COR-L47 (cell line): ENCODE results near the gene TNFRSF11A.

Source experiments
- DNase-seq: peaks from one replicate; lab custom pipeline; 2025; lab: John Stamatoyannopoulos, UW

TNFRSF11A gene

DNA sequence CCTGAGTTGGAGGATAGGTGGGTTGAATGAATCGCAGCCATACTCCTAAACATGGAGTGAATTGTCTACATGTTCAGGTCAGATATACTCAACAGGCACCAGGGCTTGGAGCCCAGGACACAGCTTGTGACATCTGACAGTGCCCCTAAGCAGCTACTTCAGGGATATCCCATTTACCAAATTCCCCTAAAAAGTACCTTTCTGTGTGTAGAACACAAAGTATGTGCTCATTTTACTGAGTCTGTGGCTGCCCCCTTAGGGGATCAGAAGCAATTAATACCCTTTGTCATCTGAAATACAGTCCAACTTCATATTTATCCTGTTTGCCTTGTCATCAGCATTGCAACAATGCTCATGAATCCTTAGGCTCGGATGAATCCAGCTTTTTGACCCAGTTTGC is 20.8 kb downstream of the TNFRSF11A start:
- no peak for DNase-seq

DNA sequence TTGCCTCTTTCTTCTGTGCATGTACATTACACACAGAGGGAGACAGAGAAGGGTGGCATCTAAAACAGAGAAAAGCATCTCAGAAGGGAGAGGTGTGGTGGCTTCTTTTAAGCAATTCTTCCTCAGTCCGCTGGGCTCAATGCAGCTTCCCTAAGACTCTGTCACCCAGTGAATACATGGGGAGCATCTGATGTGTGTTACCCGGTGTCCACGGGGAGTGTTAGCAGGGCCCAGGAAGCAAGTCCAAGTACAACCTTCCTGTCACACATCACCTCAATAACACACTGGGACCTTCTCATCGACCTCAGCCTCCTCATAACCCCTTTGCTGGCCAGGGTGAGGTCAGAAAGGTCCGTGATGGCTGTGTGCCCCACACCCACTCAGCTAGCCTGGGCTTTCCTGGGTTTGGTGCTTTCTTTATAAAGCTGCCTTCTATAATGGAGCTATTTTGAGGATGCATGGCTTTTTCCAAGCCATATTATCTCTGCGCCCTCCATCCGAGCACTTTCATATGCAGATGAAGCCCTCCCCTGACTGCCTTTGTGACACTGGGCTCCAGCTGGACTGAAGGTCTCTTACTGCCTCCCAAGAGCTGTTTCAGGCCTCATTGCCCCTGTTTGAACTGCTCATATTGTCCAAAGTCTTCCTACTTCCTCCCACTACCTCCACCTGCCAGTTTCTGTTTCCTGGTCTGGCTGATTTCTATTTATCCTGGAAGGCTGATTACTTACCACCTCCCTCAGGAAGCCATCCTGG is 21.4 kb downstream of the TNFRSF11A start:
- DNase-seq, result no peak

DNA sequence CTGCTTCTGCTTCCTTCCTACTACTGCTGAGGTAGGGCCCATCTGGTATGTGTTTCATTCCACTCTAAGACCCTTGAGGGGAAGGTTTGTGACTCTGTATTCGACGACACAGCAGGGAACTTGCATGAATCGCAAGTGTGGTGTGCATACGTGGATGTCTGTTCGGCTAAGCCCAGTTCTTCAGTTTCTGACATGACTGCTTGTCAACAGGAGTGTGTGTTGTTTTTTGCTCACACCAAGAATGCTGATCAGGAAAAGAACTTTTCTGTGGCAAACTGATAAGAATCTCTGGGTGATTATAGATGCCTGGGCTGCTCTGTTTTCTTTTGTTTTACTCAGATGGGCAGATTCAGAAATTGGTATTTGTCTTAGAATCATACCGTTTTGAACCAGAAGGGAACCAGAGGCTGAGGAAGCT is 22.0 kb downstream of the TNFRSF11A start:
- no peak for DNase-seq

DNA sequence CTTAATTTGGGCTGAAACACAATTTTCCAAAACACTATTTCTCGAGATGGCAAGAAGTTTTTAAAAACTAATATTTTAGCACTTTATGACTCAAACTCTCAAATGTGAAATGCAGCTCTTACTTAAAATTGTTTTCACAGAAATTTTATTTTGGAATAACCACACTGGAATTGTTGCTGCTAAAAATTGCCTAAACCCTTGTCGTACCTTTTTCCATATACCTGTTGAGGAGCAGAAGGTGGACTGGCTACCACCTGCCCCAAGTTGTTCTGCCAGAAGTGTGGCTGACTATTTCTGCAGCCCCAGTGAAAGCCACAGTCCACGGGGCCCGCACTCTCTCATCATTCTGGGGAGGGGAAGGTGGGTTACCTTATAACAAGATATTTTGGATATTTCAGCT is 23.4 kb downstream of the TNFRSF11A start:
- DNase-seq, result no peak

DNA sequence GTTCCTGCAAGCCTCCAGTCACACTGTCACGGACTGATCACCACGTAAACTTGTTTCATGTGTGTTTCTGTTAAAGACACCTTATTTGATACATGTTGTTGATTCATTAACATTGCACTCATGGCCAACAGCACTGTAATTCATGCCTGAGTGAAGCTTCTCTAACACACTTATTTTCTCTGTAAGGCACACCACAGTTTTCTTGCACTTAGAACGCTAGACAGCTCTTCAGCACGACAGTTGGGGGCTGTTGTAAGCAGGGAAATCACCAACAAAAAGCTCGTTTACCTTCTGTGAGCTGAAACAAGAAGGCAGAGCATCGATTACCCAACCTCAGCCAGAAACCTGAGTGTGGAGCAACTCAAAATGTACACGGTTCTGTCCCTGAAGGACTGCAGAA is 28.1 kb downstream of the TNFRSF11A start:
- DNase-seq, result no peak

DNA sequence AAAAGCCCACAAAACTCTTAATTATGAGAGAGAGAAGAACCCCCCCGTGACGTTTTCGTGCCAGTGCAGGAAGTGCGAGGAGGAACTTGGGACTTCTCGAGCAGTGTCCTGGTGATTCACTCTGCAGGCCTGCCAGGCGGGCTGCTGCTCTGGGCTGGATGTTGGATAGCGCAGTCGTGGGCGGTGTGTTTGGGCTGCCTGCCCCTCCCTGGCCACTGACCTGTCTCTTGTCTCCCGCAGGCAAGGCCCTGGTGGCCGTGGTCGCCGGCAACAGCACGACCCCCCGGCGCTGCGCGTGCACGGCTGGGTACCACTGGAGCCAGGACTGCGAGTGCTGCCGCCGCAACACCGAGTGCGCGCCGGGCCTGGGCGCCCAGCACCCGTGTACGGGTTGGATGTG is 29.0 kb downstream of the TNFRSF11A start:
- DNase-seq, result no peak

DNA sequence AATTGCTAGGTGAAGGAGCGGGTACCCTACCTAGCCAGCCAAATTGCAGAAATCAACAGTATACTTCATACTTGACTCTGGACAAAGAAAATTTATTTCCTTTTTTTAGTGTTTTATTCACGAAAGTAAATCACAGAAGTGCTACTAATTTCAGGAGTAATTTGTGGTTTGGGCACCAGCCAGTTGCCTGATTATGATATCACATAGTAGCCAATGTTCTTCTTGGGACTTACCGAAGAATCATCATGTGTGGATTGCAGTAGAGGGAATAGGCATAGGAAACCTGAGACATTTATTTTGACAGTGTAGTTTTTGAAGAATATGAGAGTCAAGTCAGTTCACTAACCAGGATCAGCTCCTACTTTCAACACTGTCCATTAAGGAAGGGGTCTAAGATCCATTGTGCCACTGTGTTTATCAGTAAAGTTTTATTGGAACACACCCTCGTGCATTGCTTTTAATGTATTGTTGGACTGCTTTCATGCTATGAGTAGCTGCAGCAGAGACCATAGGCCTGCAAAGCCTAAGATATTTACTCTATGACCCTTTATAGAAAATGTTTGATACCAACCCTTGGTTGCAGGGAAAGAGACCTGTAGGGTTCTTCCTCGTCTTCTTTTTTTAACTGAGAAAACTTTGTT is 32.1 kb downstream of the TNFRSF11A start:
- no peak for DNase-seq

DNA sequence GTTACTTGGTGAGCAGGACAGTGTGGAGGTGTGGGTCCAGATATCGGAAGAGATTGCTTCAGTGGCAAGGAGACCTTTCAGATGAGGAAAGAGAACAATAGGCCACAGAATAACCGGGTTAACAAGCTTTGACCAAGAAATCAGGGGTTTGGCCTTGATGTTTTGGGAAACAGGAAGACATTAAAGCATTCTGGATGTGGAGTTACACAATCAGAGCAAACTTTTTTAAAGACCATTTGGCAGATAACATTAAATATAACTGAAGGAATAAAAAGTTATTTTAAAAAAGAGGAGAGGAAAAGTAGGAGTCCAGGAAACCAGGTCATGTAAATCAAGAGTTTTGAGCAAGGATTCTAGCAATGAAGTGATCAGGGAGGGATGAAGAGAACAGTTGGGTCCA is 35.7 kb downstream of the TNFRSF11A start:
- DNase-seq, result no peak

DNA sequence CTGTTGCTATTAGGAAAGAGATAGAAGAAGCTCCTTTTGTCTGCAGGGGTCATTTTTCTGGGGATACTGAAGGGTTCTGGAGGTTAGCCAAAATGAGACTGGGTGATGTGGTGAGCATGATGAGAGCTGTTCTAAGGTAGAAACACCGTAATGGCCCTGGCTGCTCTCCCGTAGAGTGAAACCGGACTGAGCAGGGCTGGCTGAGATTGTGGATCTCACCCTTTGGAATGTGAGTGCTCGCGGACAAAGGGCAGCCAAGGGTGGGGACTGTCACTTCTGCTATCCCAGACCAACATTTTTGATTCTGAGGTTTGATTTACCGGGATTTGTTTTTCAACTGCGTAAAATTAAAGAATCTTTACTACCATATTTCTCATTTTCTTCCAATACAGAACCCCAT is 36.2 kb downstream of the TNFRSF11A start:
- no peak for DNase-seq

DNA sequence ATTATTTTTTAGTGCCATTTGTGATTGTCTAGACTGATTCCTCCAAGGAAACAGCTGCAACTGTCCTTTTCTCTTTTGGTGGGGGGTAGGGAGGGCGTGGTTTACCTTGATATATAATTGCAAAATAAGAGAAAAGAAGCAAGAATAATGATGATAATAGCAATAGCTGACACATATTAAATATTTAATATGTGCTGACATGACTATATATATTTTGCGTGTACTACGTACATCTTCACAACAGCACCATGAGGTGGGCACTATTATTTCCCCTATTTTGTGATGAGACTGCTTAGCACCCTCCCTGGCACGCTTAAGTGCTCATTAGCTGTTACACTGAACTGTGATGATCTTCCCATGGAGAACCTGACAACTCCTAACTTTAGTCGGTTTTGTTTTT is 39.4 kb downstream of the TNFRSF11A start:
- DNase-seq, result no peak

DNA sequence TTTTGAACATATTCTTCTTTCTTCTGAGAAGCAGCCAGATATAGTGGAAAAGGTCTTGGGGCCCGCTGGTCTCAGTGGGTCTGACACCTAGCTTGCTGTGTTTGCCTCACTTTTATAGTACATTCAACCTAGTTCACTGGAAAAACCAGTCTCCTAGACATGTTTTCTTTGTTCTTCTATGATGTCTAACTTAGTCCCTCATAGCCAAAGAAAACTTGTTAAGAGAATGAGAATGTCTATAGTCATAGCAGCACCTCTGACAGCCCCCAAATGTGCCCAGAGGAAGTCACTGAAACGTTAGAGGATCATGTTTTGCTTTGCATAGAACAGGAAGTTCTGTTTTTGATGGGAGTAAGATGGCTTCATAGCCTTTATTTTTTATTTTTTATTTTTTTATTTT is 40.3 kb downstream of the TNFRSF11A start:
- DNase-seq, result no peak

DNA sequence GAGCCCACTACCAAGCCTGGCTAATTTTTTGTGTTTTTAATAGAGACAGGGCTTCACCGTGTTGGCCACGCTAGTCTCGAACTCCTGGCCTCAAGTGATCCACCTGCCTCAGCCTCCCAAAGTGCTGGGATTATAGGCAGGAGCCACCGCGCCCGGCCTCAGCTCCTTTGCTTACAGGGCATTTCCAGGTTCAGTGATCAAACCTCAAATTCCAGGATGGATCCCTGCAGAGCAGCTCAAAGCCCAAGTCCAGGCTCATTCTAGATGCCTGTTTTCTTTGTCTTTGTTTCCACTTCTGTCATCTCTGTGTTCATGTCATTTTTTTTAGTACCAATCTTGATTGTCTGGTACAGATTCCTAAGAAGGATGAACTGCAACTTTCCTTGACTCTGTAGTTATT is 41.9 kb downstream of the TNFRSF11A start:
- no peak for DNase-seq

DNA sequence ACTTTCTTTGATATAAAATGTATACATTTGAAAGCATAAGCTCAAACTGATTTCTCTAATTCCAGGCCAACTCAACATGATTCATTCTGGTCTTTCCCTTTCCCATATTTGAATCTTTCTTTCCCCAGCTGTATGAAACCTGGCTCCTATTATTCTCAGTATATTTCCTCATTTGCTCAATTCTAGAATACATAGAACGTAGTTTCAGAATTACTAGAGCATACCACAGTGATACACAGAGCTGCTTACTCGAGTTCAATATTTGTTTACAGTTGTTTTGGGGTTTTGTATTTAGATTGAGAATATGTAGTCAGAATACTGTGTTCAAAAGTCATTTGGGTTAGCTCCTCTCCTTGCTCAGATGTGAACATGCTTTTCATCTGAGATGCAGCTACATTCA is 43.0 kb downstream of the TNFRSF11A start:
- no peak for DNase-seq

DNA sequence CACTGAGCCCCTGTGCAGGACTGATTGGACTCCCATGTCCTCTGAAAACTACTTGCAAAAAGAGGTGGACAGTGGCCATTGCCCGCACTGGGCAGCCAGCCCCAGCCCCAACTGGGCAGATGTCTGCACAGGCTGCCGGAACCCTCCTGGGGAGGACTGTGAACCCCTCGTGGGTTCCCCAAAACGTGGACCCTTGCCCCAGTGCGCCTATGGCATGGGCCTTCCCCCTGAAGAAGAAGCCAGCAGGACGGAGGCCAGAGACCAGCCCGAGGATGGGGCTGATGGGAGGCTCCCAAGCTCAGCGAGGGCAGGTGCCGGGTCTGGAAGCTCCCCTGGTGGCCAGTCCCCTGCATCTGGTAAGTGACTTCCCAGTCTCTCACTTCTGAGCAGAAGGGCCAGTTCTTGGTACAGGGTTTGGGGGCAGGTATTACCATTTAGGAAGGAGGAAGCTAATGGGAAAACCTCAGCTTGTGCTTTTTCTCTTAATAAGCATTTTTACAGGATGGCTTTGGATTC is 44.1 kb downstream of the TNFRSF11A start:
- DNase-seq, result no peak

DNA sequence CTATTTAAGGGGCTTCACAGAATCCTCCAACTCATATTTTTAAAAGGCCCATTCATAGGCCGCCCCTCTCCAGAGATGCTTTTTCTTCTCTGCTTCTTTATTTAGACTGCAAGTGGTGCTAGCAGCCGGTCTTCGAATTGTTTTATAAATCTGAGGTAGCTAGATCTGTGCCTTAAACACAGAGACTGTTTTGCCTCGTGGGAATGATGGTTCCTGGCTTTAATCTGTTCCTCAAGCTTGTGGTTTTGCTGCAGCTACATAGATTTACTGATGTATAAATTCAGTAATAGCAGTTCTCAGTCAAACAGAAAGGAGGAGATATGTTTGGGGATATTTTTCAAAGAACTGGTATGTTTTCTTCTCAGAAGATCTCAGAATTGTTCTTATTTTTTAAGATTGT is 45.3 kb downstream of the TNFRSF11A start:
- DNase-seq, result no peak

DNA sequence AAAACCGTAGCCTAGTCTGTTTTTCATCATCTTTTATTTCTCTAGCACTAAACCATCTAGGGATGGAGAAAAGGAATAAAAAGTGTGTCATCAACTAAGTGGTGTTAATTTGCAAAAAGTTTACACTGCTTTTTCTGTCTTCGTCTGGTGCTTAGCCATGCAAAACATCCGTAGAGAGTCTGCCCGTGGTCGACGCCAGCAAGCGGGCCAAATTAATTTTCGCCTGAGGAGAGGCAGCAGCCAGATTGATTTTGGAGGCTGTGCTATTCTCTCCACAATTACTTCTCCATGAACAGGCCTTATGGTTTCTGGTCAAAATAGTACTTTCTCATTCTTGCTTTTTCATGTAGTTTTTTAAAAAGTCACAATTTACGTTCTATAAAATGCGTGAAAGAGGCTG is 46.3 kb downstream of the TNFRSF11A start:
- DNase-seq, result no peak

DNA sequence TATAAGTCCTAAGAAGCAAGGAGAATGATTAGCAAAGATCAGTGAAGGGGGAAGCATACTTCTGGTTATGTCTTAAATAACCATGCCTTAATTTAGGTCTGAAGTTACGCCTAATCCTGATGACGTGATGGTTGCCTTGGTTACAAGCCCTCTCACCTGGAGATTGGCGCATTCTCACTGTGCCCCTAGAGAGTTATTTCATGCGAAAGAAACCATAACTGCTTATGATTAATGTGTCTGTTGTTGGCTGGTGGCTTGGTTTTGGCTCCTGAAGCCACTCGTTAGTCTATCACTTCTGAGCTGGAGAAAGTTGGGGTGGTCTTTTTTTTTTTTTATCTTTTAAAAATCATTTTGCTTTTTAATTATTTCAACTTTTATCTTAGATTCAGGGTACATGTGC is 47.0 kb downstream of the TNFRSF11A start:
- DNase-seq, result peak; percentile 58

DNA sequence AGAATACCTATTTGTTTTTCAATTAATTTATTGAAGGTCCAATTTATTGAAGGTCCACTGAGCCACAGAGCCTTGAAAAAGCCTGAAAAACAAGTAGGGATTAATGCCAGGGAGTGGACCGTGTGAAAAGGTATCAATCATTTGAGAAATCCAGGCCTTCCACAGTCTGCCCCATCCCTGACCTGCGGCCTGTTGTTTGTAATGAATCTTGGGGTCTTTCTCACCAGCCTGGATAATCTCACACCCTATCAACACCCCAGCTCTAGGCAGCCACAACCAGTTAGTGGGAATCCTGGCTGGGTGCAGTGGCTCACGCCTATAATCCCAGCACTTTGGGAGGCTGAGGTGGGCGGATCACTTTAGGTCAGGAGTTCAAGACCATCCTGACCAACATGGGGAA is 47.8 kb downstream of the TNFRSF11A start:
- no peak for DNase-seq

DNA sequence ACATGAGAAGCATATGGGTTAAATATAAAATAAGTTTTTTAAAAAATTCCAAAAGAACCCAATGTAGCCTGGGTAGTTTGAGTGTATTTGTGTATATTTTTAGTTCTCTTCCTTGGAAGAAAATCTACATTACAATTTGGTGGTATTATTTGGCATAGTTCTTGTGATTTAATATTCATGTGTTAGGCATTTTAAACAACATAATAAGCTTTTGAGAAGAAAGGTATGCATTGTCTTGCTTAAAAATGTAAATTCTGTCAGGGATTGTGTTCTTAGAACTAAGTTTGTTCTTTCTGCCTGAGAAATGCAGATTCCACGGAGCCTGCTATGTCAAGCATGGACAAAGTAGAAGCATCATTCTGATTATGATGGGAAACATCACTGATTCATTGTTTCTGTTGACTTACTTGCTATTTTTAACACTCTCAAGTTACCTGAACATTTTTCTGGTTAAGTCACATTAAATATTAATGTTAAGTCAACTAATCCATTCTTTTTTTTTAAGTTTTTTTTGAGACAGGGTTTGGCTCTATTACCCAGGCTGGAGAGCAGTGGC is 49.4 kb downstream of the TNFRSF11A start:
- DNase-seq, result no peak

DNA sequence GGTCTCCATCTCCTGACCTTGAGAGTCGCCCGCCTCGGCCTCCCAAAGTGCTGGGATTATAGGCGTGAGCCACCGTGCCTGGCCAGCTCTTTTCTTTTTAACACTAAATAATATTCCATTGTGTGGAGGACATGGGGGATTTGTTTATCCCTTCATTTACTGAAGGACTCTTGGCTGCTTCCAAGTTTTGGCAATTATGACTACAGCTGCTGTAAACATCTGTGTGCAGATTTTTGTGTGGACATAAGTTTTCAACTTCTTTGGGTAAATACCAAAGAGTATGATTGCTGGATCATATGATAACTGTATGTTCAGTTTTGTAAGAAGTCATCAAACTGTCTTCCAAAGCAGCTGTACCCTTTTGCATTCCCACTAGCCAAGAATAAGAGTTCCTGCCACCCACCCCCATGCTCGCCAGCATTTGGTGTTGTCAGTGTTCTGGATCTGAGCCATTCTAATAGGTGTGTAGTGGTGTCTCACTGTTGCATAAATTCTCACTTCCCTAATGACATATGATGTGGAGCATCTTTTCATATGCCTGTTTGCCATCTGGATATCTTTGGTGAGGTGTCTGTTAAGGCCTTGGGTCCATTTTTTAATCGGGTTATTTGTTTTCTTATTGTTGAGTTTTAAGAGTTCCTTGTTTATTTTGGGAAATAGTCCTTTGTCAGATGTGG is 52.2 kb downstream of the TNFRSF11A start:
- DNase-seq, result no peak

DNA sequence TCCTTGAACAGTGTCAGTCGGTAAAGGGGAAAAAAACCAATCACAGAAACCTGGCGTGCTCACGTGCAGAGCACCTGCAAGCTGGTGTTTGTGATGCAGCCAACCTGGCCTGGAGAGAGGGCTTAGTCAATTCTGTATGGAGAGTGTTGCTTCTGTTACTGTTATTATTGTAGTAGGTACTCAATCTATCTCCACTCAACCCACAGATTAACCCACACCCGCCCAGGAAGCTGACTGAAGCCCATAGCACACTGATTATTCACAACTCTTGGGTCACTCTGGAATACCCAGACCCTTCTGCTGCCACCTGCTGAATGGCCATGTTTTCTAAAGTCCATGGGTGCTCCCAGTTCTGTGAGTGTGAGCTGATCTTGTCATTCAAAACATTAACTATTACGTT is 53.9 kb downstream of the TNFRSF11A start:
- DNase-seq, result no peak

DNA sequence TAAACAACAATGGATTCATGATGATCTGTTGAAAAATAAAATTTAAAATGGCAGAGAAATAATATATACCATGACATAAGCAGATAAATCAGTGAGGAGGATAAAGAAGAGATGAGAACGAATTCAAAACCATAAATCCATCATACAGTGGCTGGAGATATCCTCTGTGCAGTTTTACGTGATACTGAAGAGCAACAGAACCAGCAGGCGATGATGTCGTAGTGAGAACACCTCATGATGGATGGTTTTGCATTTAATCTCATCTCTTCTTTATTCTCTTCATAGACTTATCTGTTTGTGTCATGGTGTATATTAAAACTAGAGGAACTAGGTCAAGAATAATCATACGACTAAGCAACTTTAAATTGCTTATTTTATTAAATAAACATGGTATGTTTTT is 56.3 kb downstream of the TNFRSF11A start:
- no peak for DNase-seq

DNA sequence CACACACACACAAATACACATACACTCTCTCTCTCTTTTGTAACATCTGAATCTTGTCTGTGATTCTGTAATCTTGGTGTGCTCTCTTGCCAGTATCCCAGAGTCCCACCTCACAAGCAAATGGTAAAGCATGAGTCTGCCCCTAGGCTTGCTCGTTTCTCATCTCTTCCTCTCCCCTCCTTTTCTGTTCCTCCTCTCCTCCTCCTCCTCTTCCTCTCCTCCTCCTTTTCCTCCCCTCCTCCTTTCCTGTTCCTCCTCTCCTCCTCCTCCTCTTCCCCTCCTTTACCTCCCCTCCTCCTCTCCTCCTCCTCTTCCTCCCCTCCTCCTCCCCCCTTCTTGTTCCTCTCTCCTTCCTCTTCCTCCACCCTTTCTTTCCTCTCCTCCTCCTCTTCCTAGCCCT is 59.0 kb downstream of the TNFRSF11A start:
- no peak for DNase-seq
